HG03521 (cell line): ENCODE data around the gene FAM174C.
A peak's percentile ranks its signal among the peaks of the same experiment; 100 is the strongest.

Experiments used
- ATAC-seq: cut with Tn5 transposase; IDR thresholded peaks from one replicate; pipeline ENCODE4 v1.9.1; 2021; ENCODE audit warnings: mild to moderate bottlenecking, moderate library complexity; ENCODE audit not compliant: unreplicated experiment

The FAM174C gene

GRCh38 chr19:1260749-1261537 lies 14.4 kb upstream of the FAM174C start:
- ATAC-seq: peak; percentile 59

DNA sequence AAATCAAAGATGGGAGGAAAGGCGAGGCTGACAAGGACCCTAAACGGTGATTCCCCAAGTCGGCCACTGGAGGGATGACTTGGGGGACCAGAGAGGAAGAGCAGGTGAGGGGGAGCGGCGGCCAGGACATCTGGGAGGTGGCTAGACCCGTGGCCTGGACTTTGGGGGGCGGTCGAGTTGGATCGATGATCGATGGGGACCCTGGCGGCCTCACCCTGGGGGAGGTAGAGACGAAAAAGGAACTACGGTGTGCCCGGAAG lies 13.9 kb upstream of the FAM174C start:
- ATAC-seq: no peak

- ATAC-seq: no peak
These were observed 13.3 kb upstream of the FAM174C start for GRCh38 chr19:1261798-1262622.

- ATAC-seq: no peak
These were observed 12.7 kb upstream of the FAM174C start for GRCh38 chr19:1262623-1263123.

DNA sequence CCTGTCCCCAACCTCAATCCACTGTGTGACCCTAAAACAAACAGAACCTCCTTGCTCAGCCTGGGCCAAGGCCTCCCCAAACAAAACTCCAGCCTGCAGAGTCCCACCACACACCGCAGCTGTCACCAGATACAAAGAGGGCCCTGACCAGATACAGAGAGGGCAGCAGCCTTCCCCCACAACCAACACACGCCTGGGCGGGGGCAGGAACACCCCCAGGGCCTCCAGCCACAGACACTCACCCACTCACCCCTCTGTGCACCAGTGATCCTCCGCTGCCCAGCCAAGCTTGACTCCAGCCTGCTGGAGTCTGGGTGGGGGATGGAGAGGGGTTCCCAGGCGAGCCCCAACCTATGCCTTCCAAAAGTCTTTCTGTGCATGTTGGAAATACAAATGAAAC lies 12.1 kb upstream of the FAM174C start:
- no peak for ATAC-seq

GRCh38 chr19:1264801-1265614 lies 10.3 kb upstream of the FAM174C start:
- no peak for ATAC-seq

GRCh38 chr19:1265615-1266128 lies 9.7 kb upstream of the FAM174C start:
- no peak for ATAC-seq

GRCh38 chr19:1266129-1266915 lies 9.0 kb upstream of the FAM174C start:
- peak; percentile 31 for ATAC-seq

GRCh38 chr19:1266916-1267476 lies 8.3 kb upstream of the FAM174C start:
- ATAC-seq: peak; percentile 13

- ATAC-seq: no peak
These were observed 7.7 kb upstream of the FAM174C start for GRCh38 chr19:1267477-1268225.

DNA sequence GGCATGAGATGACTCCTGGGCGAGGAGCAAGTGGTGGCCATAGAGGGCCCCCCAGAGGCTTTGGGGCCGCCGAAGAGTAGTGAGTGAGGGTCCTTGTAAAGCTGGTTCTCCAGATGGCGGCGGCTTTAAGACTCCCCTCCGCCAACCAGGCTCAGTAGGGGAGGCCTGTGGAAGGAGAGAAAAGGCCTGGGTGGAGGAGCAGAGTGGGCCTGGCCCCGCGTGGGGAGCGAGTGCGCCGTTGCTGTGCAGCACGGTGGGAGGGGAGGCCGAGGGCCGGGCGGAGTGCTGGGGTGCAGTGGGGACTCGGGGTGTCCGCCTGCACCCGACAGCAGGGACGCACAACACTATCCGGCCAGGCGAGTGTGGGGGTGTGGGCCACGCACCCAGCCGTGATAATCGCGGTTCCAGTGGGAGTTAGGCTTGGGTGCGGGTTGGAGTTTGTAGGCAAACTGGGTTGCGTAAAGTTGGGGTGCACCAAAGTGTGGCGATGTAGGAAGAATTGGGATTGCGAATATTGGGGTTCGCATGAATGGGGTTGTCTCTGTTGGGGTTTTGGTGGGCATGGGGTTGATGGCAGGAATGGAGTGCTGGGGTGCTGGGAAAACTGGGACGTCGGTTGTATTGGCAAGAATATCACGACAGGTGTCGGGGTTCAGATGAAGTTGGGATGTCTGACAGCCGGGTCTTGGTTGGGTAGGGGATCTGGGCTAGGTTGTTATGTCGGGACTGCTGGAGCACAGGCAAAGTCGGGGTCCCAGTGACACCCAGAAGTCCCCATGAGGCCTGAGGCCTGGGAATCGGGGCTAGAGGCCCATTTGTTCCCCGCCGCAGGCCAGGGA lies 6.9 kb upstream of the FAM174C start:
- no peak for ATAC-seq

- peak; percentile 55 for ATAC-seq
These were observed 6.3 kb upstream of the FAM174C start, which contains the start of gene CIRBP for GRCh38 chr19:1269065-1269477. CIRBP (plus strand) TSS chr19:1269332; CDS start chr19:1270934, 1,602 bp downstream.

DNA sequence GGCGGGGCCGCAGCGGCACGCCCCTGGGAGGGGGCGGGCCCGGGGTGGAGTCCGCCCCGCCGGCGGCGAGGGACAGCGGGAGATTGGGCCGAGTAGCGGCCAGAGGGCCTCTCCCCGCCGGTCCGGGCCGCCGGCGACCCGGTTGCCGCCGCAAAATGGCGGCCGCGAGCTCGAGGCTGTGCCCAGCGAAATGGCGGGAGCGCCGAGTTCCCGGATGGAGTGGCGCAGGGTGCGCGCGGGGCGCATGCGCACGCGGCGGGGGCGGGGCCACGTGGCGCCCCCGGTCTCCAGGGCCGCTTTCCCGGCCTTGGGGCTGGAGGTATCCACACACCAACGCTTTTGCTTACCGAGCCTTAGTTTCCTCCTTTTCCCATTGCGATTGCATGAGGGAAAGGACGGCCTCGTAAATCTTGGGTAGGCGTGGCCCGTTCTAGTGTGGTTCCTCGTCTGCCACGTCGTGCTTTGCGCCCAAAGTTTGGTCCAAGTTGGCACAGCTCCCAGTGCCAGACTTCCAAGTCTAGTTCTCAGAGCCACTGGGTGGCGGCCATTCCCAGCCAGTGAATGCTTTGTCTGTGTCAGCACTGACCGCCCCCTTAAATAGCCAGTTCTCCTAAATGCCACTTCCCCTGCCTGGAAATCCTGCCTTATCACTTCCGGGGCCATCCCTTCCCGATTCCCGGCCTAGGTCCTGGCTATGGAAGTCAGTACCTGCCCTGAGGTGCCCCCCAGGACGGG lies 5.7 kb upstream of the FAM174C start:
- ATAC-seq: peak; percentile 18

DNA sequence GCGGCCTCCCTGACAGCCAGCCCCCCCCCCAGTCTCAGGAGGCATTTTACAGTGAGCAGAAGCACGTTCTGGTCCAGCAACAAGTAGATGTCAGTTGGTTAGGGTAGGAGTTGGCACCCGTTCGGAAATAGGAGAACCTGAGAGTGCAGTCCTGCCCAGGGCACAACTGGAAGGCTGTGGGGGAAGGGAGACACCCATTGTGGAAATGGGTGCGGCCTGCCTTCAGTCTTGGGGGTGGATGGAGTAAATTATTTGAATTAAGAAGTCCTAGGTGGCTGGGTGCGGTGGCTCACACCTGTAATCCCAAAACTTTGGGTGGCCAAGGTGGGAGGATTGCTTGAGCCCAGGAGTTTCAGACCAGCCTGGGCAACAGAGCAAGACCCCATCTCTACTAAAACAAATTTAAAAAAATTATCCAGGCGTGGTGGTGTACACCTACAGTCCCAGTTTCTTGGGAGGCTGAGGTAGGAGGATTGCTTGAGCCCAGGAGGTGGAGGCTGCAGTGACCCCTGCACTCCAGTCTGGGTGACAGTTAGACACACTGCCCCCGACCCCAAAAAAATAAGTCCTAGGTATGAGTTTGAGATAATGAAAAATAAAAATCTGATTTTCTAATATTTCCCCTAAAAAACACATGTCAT lies 5.0 kb upstream of the FAM174C start:
- no peak for ATAC-seq

GRCh38 chr19:1270854-1271527 lies 4.3 kb upstream of the FAM174C start:
- ATAC-seq: no peak
